T-helper 2 cell treated with Interferon-gamma antibody and Interleukin-4, amounts not matched to agents 100 ng/mL and 5 ng/mL, for 36 hours (primary cell): ENCODE data around the gene CCDC88A. TPM values are rescaled to one million over a fixed set of nuclear protein-coding genes. Genes with fewer than 3 reads are reported as not detected.
"Not testable (repeated sequence)": the region's sequence is repeated elsewhere in the genome, so short reads cannot be mapped to it uniquely, and the experiment has no call there.

Experiments
- intact Hi-C: fragments of 100-400 bp; cut with micrococcal nuclease; formaldehyde crosslinking; loops from one replicate; pipeline ENCODE4 v1.15.1; 2023
- total RNA-seq: library from RNA; stranded (reverse); gene quantifications from 2 replicates; pipeline ENCODE4 v1.2.3, GENCODE V29; 2022

CCDC88A gene
- total RNA-seq, 1 donor from 2014 or later, result 14.4 TPM

DNA sequence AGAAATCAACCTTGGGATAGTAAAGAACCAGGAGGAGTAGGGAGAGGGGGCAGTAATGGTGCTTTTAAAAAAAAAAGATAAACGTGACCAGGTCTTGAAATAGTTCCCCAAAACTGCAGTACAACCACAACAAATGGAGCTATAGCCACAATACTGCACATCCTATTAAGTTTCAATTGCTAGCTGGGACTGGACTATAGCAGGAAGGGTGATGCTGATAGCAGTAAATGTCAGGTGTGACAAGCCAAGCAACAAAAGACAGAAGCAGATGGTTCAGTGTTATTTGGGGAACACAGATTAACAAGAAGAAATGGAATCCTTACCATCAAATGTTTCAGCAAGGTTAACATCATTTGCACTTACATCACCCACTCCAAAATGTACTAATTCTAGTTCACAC, 177.0 kb downstream of the CCDC88A start:
- intact Hi-C loops, result no loop called here

DNA sequence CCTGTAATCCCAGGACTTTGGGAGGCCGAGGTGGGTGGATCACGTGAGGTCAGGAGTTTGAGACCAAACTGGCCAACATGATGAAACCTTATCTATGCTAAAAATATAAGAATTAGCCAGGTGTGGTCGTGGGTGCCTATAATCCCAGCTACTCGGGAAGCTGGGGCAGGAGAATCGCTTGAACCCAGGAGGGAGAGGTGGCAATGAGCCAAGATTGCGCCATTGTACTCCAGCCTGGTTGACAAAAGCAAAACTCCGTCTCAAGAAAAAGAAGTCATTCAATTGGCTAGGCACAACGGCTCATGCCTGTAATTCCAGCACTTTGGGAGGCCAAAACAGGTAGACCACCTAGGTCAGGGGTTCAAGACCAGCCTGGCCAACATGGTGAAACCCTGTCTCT, 178.1 kb downstream of the CCDC88A start:
- intact Hi-C loops, result not testable (repeated sequence)

DNA sequence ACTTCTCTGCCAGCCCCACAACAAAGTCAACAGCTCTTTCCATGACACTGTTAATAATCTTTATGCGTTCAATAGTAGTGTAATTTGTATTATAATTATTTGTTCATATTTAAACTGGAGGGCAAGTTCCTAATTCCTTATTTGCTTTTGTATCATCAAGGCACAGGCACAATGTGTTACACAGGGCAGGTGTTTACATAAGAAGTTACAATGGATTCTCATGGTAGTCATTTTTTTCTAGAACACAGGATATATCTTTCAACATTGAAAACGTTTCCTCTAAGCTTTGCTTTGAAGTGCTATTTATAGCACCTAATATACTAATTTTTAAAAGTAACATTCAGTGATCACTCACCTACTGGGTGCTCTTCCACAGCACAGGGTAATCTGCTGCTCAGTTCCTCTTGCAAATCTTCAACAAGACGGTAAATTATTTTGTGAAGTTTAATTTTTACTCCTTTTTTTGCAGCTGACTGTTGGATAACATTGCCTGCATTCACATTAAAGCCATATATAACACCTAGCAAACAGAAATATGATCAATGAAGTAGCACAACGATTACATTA, 179.9 kb downstream of the CCDC88A start:
- intact Hi-C loops, result no loop called here

Other genes starting within 250 kb of the CCDC88A start
- 13.6 and 14.6 TPM in 2 replicates for gene CLHC1, start 187.6 kb downstream of the CCDC88A start, total RNA-seq
- 925 and 932 TPM in 2 replicates for gene RPS27A, start 187.2 kb downstream of the CCDC88A start, total RNA-seq
- 24.6 and 24.9 TPM in 2 replicates for gene MTIF2, start 150.6 kb downstream of the CCDC88A start, total RNA-seq
- 28.2 and 28.5 TPM in 2 replicates for gene CFAP36, start 99.9 kb upstream of the CCDC88A start, total RNA-seq
- 74.7 and 80.4 TPM in 2 replicates for gene PPP4R3B, start 197.8 kb upstream of the CCDC88A start, total RNA-seq